NCI-H2029 treated with DMSO at 0.1 percent for 48 hours (cell line): ENCODE results near the gene GPR26.
A peak's percentile ranks its signal among the peaks of the same experiment; 100 is the strongest.

Source experiments
- DNase-seq: peaks from one replicate; lab custom pipeline; 2025; lab: John Stamatoyannopoulos, UW

GPR26 gene

GRCh38 chr10:123645615-123646014, 20.5 kb upstream of the GPR26 start:
- no peak for DNase-seq

- DNase-seq, result no peak
These were observed 17.6 kb upstream of the GPR26 start for GRCh38 chr10:123648595-123648994.

- DNase-seq, result no peak
These were observed 16.5 kb upstream of the GPR26 start for GRCh38 chr10:123649676-123650075.

DNA sequence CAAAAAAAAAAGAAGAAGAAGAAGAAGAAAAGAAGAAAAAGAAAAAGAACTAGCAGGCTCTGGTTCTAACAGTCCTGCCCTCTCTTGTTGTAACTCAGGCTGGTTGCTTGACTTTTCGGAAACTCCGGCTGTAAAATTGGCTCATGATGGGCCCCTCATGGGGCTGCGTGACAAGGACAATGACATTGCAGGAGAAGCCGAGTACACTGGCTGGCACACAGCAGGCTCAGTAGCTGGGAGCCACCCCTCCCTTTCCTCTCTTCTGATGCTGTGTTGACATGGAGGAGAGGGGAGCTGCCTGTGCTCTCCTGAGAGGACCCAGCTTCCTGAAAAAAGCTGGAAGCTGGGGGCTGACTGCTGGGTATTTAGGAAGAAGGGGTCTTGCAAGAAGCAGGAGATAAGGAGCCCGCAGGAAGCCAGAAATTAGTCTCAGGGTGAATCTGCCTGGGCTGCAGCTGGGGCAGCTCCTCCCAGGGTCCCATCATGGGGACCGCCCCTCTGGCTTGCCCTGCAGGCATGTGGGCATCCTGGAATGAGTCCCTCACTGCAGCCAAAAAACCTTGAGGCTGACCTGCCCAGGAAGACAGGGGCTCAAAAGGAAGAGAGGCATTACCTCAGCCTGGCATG, 14.6 kb upstream of the GPR26 start:
- DNase-seq, result no peak

GRCh38 chr10:123655751-123656150, 10.4 kb upstream of the GPR26 start:
- no peak for DNase-seq

GRCh38 chr10:123663522-123663921, 2.6 kb upstream of the GPR26 start:
- no peak for DNase-seq

DNA sequence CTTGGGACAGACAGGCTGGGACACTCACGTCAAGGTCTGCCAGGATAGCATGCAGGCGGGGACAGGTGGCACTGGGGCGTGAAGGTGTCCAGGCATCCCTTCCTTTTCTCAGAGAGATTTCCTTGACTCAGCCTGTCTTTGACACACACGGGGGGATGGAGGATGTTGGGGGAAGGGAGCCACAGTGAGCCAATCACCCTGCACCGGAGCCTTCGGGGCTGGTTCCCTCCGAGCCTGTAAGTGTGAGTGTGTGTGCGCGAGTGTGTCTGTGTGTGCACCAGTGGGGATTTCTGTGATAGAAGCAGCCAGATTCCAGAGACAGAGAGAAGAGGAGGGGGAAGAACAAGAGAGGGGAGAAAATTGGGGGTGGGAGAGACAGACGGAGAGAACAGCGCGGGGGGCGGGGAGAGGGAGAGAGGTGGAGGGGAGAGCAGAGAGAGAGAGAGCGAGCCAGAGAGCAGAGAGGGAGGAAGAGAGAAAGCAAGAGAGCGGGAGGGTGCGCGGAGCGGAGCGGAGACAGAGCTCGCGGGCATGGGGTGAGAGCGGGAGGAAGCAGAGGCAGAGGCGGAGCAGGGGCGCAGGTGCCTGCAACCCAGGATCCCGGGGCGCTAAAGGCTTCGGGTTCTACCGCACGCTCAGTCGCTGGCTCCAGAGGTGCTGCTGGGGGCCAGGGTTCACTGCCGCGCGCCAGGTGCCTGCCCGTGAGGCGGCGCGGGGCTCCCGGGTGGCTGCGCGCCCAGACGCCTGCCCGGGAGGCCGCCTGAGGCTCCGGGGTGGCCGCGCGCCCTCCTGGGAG, 466 bp upstream of the GPR26 start:
- DNase-seq, result no peak

DNA sequence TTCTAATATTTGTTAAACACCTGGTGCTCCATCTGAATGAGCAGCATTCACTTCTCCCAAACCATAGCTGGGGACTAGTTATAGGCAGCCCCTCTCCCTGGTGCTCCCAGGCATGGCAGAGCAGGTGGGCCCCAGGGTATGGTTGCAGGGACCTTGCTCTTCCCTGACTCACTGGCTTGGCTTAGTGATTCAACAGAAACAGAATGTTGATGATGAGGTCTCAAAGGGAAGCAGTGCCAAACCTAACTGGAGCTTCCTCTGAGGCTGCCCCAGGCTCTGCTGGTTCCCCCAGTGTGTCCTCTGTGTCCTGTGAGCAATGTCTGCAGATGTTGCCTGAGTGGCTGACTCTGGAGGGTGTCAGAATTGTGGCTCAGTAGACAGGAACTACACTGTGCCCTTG, 3.7 kb downstream of the GPR26 start:
- no peak for DNase-seq

- no peak for DNase-seq
These were observed 7.0 kb downstream of the GPR26 start for GRCh38 chr10:123673198-123673597.

DNA sequence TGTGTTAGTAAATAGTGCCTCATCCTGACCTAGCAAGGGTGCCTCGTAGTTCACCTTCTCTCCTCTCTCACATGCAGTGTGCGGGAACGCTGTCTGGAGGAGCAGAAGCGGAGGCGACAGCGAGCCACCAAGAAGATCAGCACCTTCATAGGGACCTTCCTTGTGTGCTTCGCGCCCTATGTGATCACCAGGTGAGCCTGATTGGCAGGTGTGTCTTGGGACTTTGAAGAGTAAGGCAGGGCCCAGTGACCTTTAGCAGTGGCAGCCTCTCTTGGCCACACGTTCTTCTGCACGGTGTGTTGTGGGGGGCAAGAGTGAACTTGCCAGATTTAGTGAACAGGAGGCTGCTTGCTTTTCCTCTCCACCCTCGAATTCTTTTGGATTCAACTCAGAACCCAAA, 8.6 kb downstream of the GPR26 start:
- DNase-seq, result no peak

DNA sequence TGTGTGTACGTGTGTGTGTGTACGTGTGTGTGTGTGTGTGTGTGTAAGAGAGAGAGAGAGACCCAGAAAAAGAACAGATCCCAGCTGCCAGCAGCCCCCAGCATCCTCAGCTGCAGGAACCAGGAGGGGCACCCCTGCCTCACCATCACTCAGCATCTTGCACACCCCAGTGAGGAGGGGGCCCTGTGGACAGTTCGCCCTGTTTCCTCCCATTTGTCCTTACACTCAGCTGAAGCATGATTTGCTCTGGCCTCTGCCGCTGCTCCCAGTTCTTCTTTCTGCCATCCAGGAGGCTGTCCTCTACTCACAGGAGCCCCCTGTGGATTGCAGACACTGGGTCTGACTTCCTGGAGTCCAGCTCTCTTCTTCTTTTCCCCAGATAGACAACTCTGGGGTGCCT, 9.7 kb downstream of the GPR26 start:
- no peak for DNase-seq

DNA sequence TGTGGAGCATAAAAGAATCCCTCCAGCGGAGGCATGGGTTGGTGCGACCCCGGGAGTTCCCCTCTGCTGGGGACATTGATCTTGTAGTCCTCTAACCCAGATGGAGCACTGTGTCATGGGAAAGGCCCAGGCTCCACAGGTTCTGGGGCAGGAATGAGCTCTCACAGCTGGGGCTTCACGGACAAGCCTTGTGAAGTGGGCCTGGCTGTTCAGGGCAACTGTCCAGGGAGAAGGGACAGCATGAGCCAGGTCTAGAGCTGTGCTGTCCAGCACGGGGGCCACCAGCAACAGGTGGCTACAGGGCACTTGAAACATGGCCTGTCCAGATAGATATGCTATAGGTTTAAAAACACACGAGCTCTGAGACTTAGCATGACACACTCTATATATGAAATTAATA, 11.4 kb downstream of the GPR26 start:
- no peak for DNase-seq

DNA sequence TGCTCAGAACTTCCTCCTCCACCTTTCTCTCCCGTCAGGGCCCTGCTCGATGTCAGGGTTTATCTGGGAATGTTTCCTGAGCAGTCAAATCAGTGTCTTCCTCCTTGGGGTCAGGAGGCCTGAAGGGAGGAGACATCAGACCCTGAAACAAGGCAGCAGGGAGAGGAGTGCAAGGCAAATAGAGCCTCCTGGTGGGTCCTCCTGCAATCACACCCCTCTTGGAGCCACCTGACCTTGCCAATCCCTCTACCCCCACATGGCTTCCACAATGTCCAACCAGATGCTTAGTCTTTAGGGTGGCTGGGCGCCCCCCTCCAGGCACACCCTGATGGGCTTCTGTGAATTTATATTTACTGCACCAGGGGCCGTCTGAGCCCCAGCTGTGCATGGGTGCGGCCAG, 12.2 kb downstream of the GPR26 start:
- DNase-seq, result no peak

- no peak for DNase-seq
These were observed 15.1 kb downstream of the GPR26 start for GRCh38 chr10:123681285-123681684.

DNA sequence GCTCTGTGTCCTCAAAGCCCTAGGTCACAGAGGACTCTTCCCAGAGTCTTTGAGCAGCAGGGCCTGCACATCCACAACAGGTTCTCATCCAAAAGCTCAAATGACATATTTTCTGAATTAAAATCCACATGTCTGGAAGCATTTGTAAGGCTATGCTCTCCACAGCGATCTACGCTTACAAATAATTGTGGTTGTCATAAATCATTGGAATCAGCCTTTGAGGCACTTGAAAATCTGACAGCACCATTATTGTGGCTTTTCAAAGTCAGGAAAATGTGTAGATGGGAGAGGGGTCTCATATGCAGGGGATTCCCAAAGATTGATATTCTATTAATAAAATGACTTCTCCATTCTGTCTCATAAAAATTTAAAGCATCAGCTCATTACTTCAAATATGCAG, 16.3 kb downstream of the GPR26 start:
- DNase-seq, result no peak

DNA sequence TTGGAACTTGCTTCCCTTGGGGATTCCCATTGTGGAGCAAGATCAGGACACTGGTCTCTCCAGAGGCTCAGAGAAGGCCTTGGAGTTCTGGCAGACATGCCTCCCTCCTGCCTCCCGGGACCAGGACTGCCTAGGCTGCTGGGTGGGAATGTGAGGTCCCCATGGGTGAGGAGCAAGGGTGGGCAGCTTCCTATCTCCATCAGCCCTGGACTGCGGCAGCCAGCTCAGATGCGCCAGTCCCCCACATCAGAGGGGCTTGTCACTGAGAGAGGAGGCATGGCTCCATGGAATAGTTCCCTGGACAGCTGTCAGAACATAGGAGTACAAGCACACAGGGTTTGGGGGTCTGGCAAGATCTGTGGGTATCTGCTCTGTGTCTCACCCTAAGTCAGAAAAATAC, 17.3 kb downstream of the GPR26 start:
- no peak for DNase-seq

GRCh38 chr10:123683865-123684264, 17.7 kb downstream of the GPR26 start:
- no peak for DNase-seq

DNA sequence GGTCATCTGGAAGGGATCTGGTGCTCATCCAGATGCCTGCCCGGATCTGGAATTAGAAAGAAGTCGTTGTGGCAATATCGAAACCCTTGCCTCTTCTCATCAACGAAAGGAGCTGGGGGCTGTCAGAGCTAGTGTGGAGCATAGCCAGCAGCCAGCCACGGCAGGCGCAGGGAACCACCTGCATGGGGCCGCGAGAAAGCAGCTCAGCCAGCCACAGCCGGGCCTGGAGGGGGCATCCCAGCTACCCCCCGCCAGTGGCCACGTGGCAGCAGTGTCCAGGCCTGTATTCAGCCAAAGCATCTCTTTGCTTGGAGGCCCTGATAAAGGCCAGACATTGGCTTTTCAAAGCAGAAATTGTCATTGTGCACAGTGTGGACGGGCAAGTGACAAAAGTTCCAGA, 19.1 kb downstream of the GPR26 start:
- no peak for DNase-seq

GRCh38 chr10:123687758-123688157, 21.6 kb downstream of the GPR26 start:
- no peak for DNase-seq

DNA sequence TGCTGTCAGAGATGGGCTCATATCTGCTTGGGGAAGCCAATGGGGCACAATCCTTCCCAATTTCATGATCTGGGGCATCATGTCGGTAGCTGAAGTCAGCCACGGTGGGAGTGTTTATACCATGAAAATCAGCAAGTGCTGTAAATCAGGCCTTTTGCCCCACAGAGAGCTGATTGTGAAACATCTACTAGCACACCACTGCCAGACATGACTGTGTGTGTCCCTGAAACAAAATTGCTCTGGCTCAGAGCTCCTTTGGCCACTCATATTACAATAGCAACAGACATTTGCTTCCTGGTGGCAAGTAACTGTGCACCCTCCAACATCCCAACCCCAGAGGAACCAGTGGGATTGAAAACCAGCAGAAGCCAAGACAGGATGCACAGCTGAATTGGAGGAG, 23.7 kb downstream of the GPR26 start:
- no peak for DNase-seq

DNA sequence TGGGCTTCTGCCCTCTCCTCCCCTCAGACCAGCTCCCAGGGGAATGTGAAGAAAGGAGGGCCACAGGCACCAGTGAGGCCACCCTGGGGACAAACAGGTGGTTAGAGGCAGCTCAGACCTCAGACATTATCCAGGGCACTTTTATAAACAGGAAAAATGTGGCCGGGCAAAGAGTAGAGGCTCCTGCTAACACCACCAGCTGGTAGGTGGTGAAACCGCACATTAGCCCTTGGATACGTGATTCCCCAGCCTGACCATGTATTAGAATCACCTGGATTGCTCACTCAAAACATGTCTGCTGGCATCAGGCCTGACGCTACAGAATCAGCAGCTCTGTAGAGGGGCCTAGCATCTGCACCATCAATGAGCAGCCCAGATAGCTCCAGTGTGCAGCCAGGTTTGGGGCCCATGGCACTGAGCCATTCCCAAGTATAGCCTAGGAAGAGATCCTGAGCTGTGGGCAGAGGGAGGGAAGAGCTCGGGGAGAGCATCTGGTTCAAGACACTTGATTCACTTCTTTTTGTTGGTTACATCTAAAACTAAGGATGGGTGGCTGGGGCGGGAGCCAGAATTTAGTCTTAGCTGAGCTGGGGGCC, 37.1 kb downstream of the GPR26 start:
- no peak for DNase-seq

DNA sequence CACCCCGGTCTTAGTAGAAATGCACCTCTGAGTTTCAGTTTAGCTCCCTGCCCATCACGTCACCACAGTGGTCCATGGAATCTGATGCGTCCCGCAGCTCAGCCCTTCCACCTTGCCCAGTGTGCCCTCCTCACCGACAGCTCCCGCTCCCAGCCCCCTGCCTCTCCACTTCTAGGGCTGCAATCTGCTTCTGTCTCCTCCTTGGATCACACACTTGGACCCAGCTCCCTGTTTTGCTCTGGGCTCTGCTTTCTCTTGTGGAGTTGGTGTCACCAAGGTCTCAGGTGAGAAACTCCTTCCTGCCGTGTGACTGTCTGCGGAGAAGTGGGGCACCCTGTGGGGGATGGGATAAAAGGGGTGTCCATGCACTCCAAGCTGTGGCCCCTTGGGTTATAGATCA, 37.9 kb downstream of the GPR26 start:
- DNase-seq, result no peak

GRCh38 chr10:123704812-123705211, 38.7 kb downstream of the GPR26 start:
- peak; percentile 1 for DNase-seq

DNA sequence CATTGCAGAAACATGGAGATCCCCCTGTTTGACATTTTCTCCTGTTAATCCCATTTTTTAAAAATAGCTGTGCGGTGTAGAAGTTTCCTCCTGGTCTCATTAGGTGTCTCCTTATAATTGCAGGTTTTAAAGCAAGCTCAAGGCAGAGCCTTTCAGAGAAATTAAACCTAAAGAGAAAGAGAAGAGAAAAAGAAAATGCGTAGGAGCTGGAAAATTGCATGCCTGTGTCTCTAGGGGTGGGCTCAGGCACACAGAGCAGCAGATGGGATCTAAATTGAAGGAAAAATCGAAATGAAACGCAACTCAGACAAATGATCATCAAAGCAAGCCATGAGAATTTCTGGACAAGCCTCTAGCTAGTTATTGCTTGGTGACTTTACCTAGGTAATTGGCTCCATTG, 40.1 kb downstream of the GPR26 start:
- DNase-seq, result no peak
